HG02885 (cell line): ENCODE measurements around the gene DAPK3.
"Not testable (repeated sequence)": the region's sequence is repeated elsewhere in the genome, so short reads cannot be mapped to it uniquely, and the experiment has no call there.

Experiments
- ATAC-seq: cut with Tn5 transposase; IDR thresholded peaks from one replicate; pipeline ENCODE4 v1.9.1; 2021; ENCODE audit warnings: mild to moderate bottlenecking; ENCODE audit not compliant: unreplicated experiment, poor library complexity

DAPK3 gene

GRCh38 chr19:3961007-3961406 lies 9.9 kb downstream of the DAPK3 start:
- ATAC-seq, result no peak

DNA sequence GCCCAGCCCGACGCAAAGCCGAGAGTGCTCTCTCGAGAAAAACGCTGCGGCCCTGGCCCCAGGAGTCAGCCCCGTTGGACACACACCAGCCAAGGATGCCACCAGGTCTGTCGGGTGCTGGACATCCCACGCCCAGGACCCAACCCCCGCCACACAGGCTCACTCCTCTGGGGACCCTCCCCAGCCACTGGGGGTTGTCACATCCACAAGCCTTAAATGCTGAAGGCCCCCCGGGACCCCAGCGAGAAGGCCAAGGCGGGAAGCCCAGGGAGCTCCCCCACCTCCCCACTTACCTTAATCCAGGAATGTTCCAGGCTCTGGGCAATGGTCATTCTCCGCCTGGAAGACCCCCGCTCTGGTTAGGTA lies 11.2 kb downstream of the DAPK3 start:
- ATAC-seq, result no peak

GRCh38 chr19:3958836-3959765 lies 11.8 kb downstream of the DAPK3 start:
- no peak for ATAC-seq

- no peak for ATAC-seq
Measured at GRCh38 chr19:3955688-3956087, 15.2 kb downstream of the DAPK3 start.

DNA sequence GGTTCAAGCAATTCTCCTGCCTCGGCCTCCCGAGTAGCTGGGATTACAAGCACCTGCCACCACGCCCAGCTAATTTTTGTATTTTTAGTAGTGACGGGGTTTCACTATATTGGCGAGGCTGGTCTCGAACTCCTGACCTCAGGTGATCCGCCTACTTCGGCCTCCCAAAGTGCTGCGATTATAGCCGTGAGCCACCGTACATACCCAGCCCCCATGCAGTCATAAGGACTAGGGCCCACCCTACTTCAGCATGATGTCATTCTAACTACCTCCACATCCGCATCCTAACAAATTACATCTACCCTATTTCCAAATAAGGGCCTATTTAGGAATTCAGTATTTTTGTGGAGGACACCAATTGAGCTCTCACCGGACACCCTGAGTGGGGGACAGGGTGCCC lies 15.6 kb downstream of the DAPK3 start:
- not testable (repeated sequence) for ATAC-seq

GRCh38 chr19:3954107-3954506 lies 16.8 kb downstream of the DAPK3 start:
- no peak for ATAC-seq

GRCh38 chr19:3952755-3953276 lies 18.1 kb downstream of the DAPK3 start:
- ATAC-seq, result not testable (repeated sequence)

DNA sequence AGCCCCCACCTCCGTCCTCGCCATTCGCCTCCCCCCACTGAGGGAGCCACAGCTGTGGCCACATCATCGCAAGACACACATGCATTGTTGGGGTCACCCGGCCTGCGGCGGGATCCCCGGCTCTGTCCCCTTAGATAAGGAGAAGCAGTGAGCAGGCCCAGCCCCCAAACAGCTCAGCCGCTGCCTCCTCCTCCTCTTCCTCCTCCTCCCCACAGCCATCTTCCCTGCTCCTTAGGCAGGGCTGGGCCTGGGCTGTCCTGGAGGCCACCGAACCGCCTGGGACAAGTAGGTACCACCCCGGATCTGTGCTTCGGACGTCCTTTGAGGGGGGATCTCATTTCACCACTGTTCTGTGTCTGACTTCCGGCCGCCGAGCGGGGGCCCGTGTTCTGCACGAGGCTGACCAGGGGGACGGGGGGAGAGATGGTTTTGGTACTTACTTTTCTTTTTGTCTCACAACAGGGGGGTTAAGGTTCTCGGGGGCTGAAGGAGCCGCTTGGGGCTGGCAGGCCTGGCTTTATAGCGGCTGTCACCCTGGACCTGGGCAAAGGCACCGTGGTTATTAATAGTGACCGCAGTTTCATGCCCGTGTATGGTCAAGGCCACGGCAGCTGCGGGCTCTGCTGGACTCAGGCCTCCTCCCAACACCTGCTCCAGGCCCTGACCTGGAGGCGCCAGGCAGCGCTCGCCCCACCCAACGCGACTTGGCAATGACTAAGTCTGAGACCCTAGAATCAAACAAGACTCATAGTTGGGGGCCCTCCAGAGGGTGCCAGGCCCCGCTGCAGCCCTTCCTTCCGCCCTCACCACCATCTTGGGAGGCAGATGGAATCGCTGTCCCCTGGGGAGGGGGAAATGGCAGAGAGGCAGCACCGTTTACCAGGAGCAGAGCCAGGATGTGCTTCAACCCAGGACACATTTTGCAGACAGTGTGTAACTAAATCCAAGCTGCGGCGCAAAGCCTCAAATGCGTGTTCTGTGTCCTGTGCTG lies 19.7 kb downstream of the DAPK3 start:
- no peak for ATAC-seq

DNA sequence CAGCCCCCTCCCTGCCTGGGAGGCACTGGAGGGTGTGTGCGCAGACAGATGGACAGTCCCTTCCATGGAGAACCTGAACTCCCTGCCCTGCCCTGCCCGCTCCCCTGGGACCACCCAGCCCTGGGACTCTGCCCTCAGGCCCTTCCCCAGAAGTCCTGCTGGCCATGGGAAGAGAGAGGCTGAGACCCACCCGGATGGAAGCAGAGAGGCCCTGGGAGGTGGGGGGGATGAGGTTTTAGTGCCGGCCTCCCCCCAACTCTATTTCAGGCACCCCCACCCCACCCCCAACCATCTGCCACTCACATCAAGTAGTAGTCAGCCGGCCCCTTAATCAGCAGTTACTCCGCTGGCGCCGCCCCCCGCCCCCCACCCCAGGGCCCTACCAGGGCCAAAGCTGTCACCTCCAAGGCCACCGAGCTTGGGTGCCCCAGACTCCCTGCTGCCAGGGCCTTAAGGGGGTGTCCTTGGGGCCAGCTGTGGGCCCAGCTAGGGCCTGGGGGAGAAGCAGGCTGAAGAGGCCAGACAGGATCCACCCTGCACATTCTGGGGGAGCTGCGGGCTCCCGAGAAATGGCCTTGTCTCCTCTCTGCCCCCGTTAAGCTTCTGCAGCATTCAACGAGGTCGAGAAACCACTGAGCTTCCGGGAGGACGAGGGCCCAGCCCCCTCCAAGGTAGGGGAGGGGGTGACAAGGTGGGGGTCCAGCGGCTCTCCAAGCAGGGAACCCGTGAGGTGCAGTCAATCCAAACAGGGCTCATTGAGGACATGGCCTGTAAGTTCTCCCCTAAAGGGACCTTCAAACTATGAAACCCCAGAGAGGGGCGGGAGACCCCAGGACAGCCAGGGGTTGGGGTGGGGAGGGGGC lies 20.7 kb downstream of the DAPK3 start:
- no peak for ATAC-seq

DNA sequence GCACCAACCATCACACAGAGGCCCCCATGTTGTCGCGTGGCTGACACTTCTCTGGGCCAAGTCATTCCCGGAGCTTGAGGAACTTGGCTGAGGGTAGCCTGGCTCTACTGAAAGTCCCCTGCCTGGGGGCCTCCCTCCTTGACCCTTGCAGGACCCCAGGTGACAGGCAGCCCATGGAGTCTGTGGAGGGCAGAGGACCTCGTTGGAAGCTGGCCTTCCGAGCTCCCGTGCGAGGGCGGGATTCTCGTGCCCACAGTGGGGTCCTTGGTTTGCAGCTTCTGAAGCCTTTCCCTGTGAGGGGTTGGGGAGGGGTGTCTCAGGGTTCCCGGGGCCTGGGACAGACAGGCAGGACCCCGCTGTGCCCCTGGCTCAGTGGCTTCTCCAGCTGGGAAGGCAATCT lies 21.6 kb downstream of the DAPK3 start:
- ATAC-seq, result no peak

GRCh38 chr19:3947316-3947933 lies 23.5 kb downstream of the DAPK3 start:
- ATAC-seq, result not testable (repeated sequence)

DNA sequence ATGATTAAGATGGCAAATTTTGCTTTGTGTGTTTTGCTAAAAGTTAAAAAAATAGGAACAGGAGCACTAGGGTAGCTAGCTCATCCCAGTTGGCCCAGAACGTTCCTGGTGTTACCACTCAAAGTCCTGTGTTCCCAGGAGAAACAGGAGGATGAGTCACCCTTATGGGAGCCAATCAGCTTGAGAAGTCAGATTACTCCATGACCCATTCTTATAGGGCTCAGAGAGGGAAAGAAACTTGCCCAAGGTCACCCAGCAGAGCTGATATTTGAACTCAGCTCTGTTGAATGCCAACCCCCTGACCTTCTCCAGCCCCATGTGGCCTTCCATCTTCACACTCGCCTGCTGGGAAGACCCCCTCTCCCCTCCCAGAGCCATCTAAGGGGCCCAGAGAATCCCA lies 25.1 kb downstream of the DAPK3 start:
- no peak for ATAC-seq

GRCh38 chr19:3944018-3944721 lies 26.7 kb downstream of the DAPK3 start:
- no peak for ATAC-seq

GRCh38 chr19:3942790-3943409 lies 28.0 kb downstream of the DAPK3 start:
- ATAC-seq, result no peak

DNA sequence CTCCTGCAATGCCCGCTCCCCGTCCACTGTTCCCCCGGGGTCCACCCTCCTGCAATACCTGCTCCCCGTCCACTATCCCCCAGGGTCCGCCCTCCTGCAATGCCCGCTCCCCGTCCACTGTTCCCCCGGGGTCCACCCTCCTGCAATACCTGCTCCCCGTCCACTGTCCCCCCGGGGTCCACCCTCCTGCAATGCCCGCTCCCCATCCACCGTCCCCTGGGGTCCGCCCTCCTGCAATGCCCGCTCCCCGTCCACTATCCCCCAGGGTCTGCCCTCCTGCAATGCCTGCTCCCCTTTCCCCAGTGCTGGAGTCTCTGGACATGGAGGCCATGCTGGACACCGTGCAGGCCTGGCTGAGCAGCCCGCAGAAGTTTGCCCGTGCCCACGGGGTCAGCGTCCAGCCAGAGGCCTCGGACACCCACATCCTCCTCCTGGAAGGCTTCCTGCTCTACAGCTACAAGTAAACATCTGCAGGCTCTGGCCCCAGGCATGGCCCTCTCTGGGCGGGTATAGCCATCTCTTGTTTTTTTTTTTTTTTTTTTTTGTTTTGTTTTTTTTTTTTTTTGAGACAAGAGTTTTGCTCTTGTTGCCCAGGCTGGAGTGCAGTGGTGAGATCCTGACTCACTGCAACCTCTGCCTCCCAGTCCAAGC lies 32.5 kb downstream of the DAPK3 start:
- ATAC-seq, result not testable (repeated sequence)

DNA sequence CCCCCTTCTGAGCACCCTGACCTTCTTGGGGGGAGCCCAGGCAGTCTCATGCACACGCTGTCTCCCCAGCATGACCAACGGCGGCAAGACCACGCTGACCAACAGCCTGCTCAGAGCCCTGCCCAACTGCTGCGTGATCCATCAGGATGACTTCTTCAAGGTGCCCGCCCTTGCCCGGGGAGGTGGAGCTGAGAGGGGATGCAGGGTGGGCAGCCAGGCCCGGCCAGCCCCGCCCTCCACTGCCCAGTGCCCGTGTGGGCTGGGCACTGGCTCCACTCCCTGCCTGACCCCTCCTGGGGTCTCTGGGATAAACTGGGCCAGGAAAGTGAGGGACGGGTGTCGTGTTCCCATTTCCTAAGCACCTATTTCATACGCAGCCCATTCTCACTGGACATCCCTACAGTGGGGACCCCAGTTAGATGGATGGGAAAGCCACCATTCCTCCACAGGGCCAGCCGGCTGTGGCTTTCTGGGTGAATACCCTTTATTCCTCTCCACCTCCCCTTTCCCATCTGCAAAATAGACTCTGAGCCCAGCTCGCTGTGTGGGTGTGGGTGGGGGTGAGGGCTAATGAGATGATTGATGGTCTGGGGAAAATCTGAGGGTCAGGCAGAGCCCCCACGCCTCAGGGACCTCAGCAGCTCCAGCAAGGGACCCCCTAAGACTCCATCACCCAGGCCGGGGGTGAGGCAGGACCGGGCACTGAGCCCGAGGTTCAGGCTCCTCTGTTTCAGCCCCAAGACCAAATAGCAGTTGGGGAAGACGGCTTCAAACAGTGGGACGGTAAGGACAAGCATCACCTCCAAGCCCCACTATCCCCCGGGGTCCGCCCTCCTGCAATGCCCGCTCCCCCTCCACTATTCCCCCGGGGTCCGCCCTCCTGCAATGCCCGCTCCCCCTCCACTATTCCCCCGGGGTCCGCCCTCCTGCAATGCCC lies 34.1 kb downstream of the DAPK3 start:
- ATAC-seq, result no peak
